Astrocyte of the spinal cord (primary cell): ENCODE data around the gene DMBX1.

Source experiments
- DNase-seq: peaks from one replicate; pipeline ENCODE4 v3.0.0; 2011; ENCODE audit warnings: low read depth, low spot score
- H3K4me3 ChIP-seq: 2 replicates; pipeline ENCODE4 v1.5.1; 2011; ENCODE audit warnings: low read depth, mild to moderate bottlenecking, low read length, moderate library complexity
- CTCF ChIP-seq: IDR thresholded peaks from 2 replicates; pipeline ENCODE4 v1.5.1; 2012; ENCODE audit warnings: low read depth, mild to moderate bottlenecking, low read length, inconsistent platforms
- in situ Hi-C: cut with HindIII; loops from 2 replicates; pipeline ENCODE4 v1.10.0; 2017; ENCODE audit warnings: low sequenced_read_pairs

Gene DMBX1

GRCh38 chr1:46489169-46489637 is 433 bp upstream of the DMBX1 start:
- no peak overlapping the region for H3K4me3 ChIP-seq
- no peak for TF ChIP-seq CTCF
- in situ Hi-C loops, result no loop called here
- DNase-seq, result no peak

GRCh38 chr1:46490406-46490655 is 695 bp downstream of the DMBX1 start:
- in situ Hi-C loops, result no loop called here
- H3K4me3 ChIP-seq, result no peak overlapping the region

GRCh38 chr1:46490656-46491442 is 1.2 kb downstream of the DMBX1 start:
- no peak for TF ChIP-seq CTCF
- DNase-seq, result peak; percentile 26
- no peak overlapping the region for H3K4me3 ChIP-seq
- in situ Hi-C loops, result no loop called here

More at GRCh38 chr1:46490406-46490655, 695 bp downstream of the DMBX1 start:
- no peak for TF ChIP-seq CTCF
- DNase-seq, result no peak

GRCh38 chr1:46491443-46492268 is 2.0 kb downstream of the DMBX1 start:
- TF ChIP-seq CTCF, result no peak
- DNase-seq, result no peak
- no peak overlapping the region for H3K4me3 ChIP-seq
- in situ Hi-C loops, result no loop called here

- TF ChIP-seq CTCF, result no peak
- in situ Hi-C loops, result no loop called here
- DNase-seq, result no peak
- no peak overlapping the region for H3K4me3 ChIP-seq
Measured at GRCh38 chr1:46492269-46492853, 2.7 kb downstream of the DMBX1 start.

- in situ Hi-C loops, result no loop called here
- DNase-seq, result no peak
- TF ChIP-seq CTCF, result no peak
- no peak overlapping the region for H3K4me3 ChIP-seq
Measured at GRCh38 chr1:46492871-46493270, 3.2 kb downstream of the DMBX1 start.
